Measurements from ENCODE around the gene PRR7. TPM values are rescaled to one million over a fixed set of nuclear protein-coding genes. Genes with fewer than 3 reads are reported as not detected.

Gene PRR7
- total and polyA plus RNA-seq, 2 experiments from 2014 or later: 7.6 to 9.7 TPM

GRCh38 chr5:177430140-177430951 is 16.3 kb upstream of the PRR7 start:
- Histone ChIP-seq H3K36me3 (ENCODE audit: insufficient read depth) (peaks cover under 1% of the 10 kb centered on the region; the same call in 1 of the 2 replicates), H3K27ac (ENCODE audit: low read depth) (no peak overlapping the region), H3K79me2 (replicated peaks; ENCODE audit: insufficient read depth) (peaks cover 21% of the 10 kb centered on the region), H3K4me1 (ENCODE audit: insufficient read depth) (peaks cover 17% of the 10 kb centered on the region), H3K4me3 (no peak overlapping the region), H3K4me2 (no peak overlapping the region), H3F3A (replicated peaks; ENCODE audit: low read depth) (peaks cover 12% of the 10 kb centered on the region), H2AFZ (no peak overlapping the region), H3K27me3 (ENCODE audit: insufficient read depth) (no peaks in the 10 kb centered on the region), H4K20me1 (replicated peaks; ENCODE audit: insufficient read depth) (peaks cover 13% of the 10 kb centered on the region), H3K9me2 (ENCODE audit: insufficient read depth) (no peaks in the 10 kb centered on the region)
- H3K36me3 Mint-ChIP-seq (ENCODE audit: low read depth): peaks cover 21% of the 10 kb centered on the region
- DNase-seq (ENCODE audit: low spot score) (no peak), ATAC-seq (no peak)
- no peak overlapping the region for H3K27ac Mint-ChIP-seq
- H3K4me3 Mint-ChIP-seq: no peak overlapping the region; the same call in 2 of the 3 replicates
- no peaks in the 10 kb centered on the region; the same call in 2 of the 3 replicates for H3K9me3 Mint-ChIP-seq
- H3K4me1 Mint-ChIP-seq: peaks cover 22% of the 10 kb centered on the region
- peaks cover 16% of the 10 kb centered on the region for H3K27me3 Mint-ChIP-seq (ENCODE audit: insufficient read depth, low read depth, poor library complexity)
- TF ChIP-seq CREB1 (CRISPR knock-in tag; IDR thresholded peaks at IDR 0.05; ENCODE audit: low read depth) (no peak), EZH2 (IDR thresholded peaks at IDR 0.05; ENCODE audit: low read depth, unreplicated experiment) (no peak), NANOG (IDR thresholded peaks at IDR 0.05; ENCODE audit: borderline replicate concordance) (no peak), STAT1 (IDR thresholded peaks at IDR 0.05; ENCODE audit: unreplicated experiment) (no peak), REST (IDR thresholded peaks at IDR 0.05; ENCODE audit: unreplicated experiment) (no peak), ZNF462 (CRISPR knock-in tag; IDR thresholded peaks at IDR 0.05) (no peak)

All from GM23338 (cell line).